Endothelial cell of umbilical vein (primary cell): Measurements from ENCODE around the gene CACNA2D3. TPM values are rescaled to one million over a fixed set of nuclear protein-coding genes. Genes with fewer than 3 reads are reported as not detected.

Source experiments
- BruUV-seq: library from RNA; stranded (reverse); fragments of 400-500 nt; replicated peaks from 2 replicates; lab custom pipeline; 2021; lab: Mats Ljungman, UMichigan
- CTCF ChIA-PET: fragments of 300-600, 350-600 bp; sonication (Branson Sonifier 250); formaldehyde crosslinking; loops from one replicate; lab custom pipeline; 2021; ENCODE audit warnings: antibody characterized with exemption, inconsistent platforms; lab: Charles Lee
- POLR2A ChIA-PET: fragments of 300-600, 350-600 bp; sonication (Branson Sonifier 250); formaldehyde crosslinking; loops from one replicate; lab custom pipeline; 2021; ENCODE audit warnings: antibody characterized with exemption, inconsistent platforms; lab: Charles Lee
- DNase-seq: peaks from one replicate; pipeline ENCODE4 v3.0.0-alpha.2; 2011; ENCODE audit warnings: low read depth, low spot score
- FAIRE-seq: peaks from 2 replicates; lab custom pipeline; 2011; peaks lifted over from hg19 to GRCh38; lab: Jason Lieb, UNC
- H2AFZ ChIP-seq: 2 replicates; pipeline ENCODE4 v1.6.0; 2012; ENCODE audit warnings: low read depth, low read length, control low read depth, inconsistent platforms
- H3K27ac ChIP-seq: 2 replicates; pipeline ENCODE4 v1.5.1; 2011; ENCODE audit warnings: low read depth, mild to moderate bottlenecking, control low read depth, low read length, moderate library complexity; ENCODE audit not compliant: insufficient read depth
- H3K27me3 ChIP-seq, 2 experiments: 2 replicates each; pipeline versions ENCODE4 v1.6.0 to v1.6.1; 2011; ENCODE audit warnings: low read length in 2 of 2, mixed read lengths in 1 of 2; ENCODE audit not compliant: control insufficient read depth in 2 of 2, insufficient read depth in 2 of 2
- H3K36me3 ChIP-seq, 2 experiments: 2 replicates in 1 of 2; 3 replicates in 1 of 2; pipeline ENCODE4 v1.5.1; 2011; ENCODE audit warnings: low read length in 2 of 2, mild to moderate bottlenecking in 1 of 2, moderate library complexity in 1 of 2; ENCODE audit not compliant: control insufficient read depth in 2 of 2, insufficient read depth in 2 of 2; ENCODE audit errors: extremely low read depth in 1 of 2
- H3K4me1 ChIP-seq: 3 replicates; pipeline ENCODE4 v1.5.1; 2011; ENCODE audit warnings: mild to moderate bottlenecking, low read length; ENCODE audit not compliant: control insufficient read depth, insufficient read depth; ENCODE audit errors: extremely low read depth
- H3K4me2 ChIP-seq: 2 replicates; pipeline ENCODE4 v1.6.1; 2011; ENCODE audit warnings: low read length, control low read depth, mixed read lengths; ENCODE audit not compliant: insufficient read depth
- H3K4me3 ChIP-seq, 3 experiments: fragments of 200-600 bp in 1 of 3; sonication (generic), shearing (Covaris generic) in 1 of 3; replicated peaks in 1 of 3; 2 replicates each; pipeline ENCODE4 v1.5.1; 2011 to 2016; ENCODE audit warnings: control low read depth in 3 of 3, low read length in 3 of 3, mild to moderate bottlenecking in 2 of 3, inconsistent platforms in 1 of 3, low read depth in 1 of 3, moderate library complexity in 1 of 3; ENCODE audit not compliant: insufficient read depth in 1 of 3
- H3K79me2 ChIP-seq: 2 replicates; pipeline ENCODE4 v1.6.0; 2012; ENCODE audit warnings: low read length, inconsistent platforms; ENCODE audit not compliant: control insufficient read depth, insufficient read depth
- H3K9ac ChIP-seq: replicated peaks from 2 replicates; pipeline ENCODE3; 2011; ENCODE audit warnings: low read length, control low read depth; ENCODE audit not compliant: insufficient read depth; ENCODE audit errors: extremely low read depth
- H3K9me1 ChIP-seq: replicated peaks from 3 replicates; pipeline ENCODE4 v1.6.0; 2011; ENCODE audit warnings: mild to moderate bottlenecking, low read length; ENCODE audit not compliant: control insufficient read depth, insufficient read depth; ENCODE audit errors: extremely low read depth
- H3K9me3 ChIP-seq: replicated peaks from 2 replicates; pipeline ENCODE4 v1.5.1; 2012; ENCODE audit warnings: low read length, inconsistent platforms; ENCODE audit not compliant: control insufficient read depth, insufficient read depth
- H4K20me1 ChIP-seq: replicated peaks from 2 replicates; pipeline ENCODE3; 2011; ENCODE audit warnings: mild to moderate bottlenecking, low read length; ENCODE audit not compliant: control insufficient read depth, insufficient read depth; ENCODE audit errors: extremely low read depth
- EZH2 ChIP-seq: IDR thresholded peaks from 2 replicates; pipeline ENCODE4 v1.6.1; 2012; ENCODE audit warnings: borderline replicate concordance, low read depth, mild to moderate bottlenecking, moderate library complexity, low read length, inconsistent platforms; ENCODE audit not compliant: severe bottlenecking
- FOS ChIP-seq: IDR thresholded peaks from 2 replicates; pipeline ENCODE4 v1.6.1; 2011; ENCODE audit warnings: mild to moderate bottlenecking, low read length, moderate library complexity, borderline replicate concordance; ENCODE audit not compliant: insufficient read depth
- GATA2 ChIP-seq: IDR thresholded peaks from 2 replicates; pipeline ENCODE4 v1.7.0; 2011; ENCODE audit warnings: low read depth, mild to moderate bottlenecking, moderate library complexity, mixed read lengths, low read length; ENCODE audit not compliant: insufficient read length, insufficient read depth
- JUN ChIP-seq: IDR thresholded peaks from 2 replicates; pipeline ENCODE4 v1.6.1; 2011; ENCODE audit warnings: borderline replicate concordance, low read depth; ENCODE audit not compliant: insufficient read length, insufficient read depth
- MYC ChIP-seq: IDR thresholded peaks from one replicate; pipeline ENCODE4 v1.6.1; 2011; ENCODE audit warnings: mild to moderate bottlenecking, low read depth, low read length
- POLR2A ChIP-seq: IDR thresholded peaks from 2 replicates; pipeline ENCODE4 v1.6.1; 2012; ENCODE audit warnings: low read depth, mild to moderate bottlenecking, control low read depth, low read length
- POLR2AphosphoS5 ChIP-seq: IDR thresholded peaks from 2 replicates; pipeline ENCODE4 v1.6.1; 2012; ENCODE audit warnings: low read depth, mild to moderate bottlenecking, control low read depth, low read length, moderate library complexity; ENCODE audit not compliant: insufficient read depth
- dilution Hi-C: fragments of 300-500 bp; cut with MboI; formaldehyde crosslinking; loops from one replicate; pipeline ENCODE4 v1.15.0; 2019; ENCODE audit warnings: low sequenced_read_pairs; ENCODE audit not compliant: extremely low pct_ligation_motif_present
- intact Hi-C: fragments of 100-400 bp; cut with micrococcal nuclease; formaldehyde crosslinking; loops from one replicate; pipeline ENCODE4 v1.10.0; 2022
- polyA plus RNA-seq, 4 experiments: library from polyadenylated mRNA; depleted of rRNA in 3 of 4; stranded (reverse) in 3 of 4; unstranded in 1 of 4; fragments of >200 nt; gene quantifications; 2 replicates each; pipeline versions ENCODE4 v1.2.1 to v1.2.3, GENCODE V29; 2011 to 2012; ENCODE audit warnings: missing spikeins in 1 of 4
- total RNA-seq: library from RNA; stranded (reverse); gene quantifications from 2 replicates; pipeline ENCODE4 v1.2.3, GENCODE V29; 2021
- TF ChIP-seq, protein P1 (sequence below), 2 donors: IDR thresholded peaks; 1 replicate in 1 of 2; 2 replicates in 1 of 2; pipeline ENCODE4 v1.5.1; 2011; ENCODE audit warnings: low read length in 2 of 2, mild to moderate bottlenecking in 2 of 2, moderate library complexity in 2 of 2, control low read depth in 1 of 2, inconsistent platforms in 1 of 2, low read depth in 1 of 2; ENCODE audit not compliant: insufficient read depth in 1 of 2; ENCODE audit errors: extremely low read depth in 1 of 2
- TF ChIP-seq, protein P2 (sequence below): IDR thresholded peaks from 2 replicates; pipeline ENCODE4 v1.6.1; 2011; ENCODE audit not compliant: insufficient read depth, insufficient read length

CACNA2D3 gene
- total and polyA plus RNA-seq, 2 donors (not counting 3 experiments of a cell fraction or from before 2014, with no cell fraction given), result not detected

DNA sequence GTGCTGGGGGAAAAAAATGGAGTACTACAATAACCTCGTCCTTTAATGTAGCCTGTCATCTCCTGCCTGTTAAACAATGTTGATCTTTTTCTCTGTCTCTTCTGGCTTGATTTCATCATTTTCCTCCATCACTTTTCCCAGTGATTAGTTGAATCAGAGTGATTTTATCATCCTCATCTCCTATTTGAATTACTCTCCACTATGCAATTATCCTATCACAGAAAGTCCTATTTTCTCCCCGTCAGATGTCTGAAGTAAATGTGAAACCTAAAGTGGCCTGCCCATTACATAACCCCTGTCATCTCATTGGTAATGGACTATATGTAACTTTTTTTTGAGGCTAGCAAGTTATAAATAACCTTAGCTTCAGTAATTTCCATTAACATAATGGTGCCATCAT lies 201.8 kb downstream of the CACNA2D3 start:
- H3K9me1 ChIP-seq, result no peaks in the 10 kb centered on the region
- dilution Hi-C loops, result no loop called here
- H3K4me2 ChIP-seq, result no peak overlapping the region
- H3K27ac ChIP-seq, result no peak overlapping the region
- H4K20me1 ChIP-seq, result no peaks in the 10 kb centered on the region
- no peaks in the 10 kb centered on the region for H3K4me1 ChIP-seq
- ChIA-PET CTCF (no interaction called here), POLR2A (no interaction called here)
- FAIRE-seq (no peak), DNase-seq (no peak)
- no peaks in the 10 kb centered on the region for H3K79me2 ChIP-seq
- no TSS peak for BruUV-seq
- H3K4me3 ChIP-seq, result no peak overlapping the region
- H3K9me3 ChIP-seq, result peaks cover 6% of the 10 kb centered on the region
- no peaks in the 10 kb centered on the region for H3K36me3 ChIP-seq
- no peaks in the 10 kb centered on the region for H3K27me3 ChIP-seq
- TF ChIP-seq JUN (no peak), GATA2 (no peak), POLR2A (no peak), FOS (no peak)
- intact Hi-C loops, result no loop called here
- H3K9ac ChIP-seq, result no peak overlapping the region
- H2AFZ ChIP-seq, result no peak overlapping the region

GRCh38 chr3:54326951-54327350 lies 204.6 kb downstream of the CACNA2D3 start:
- peaks cover 4% of the 10 kb centered on the region for H3K9me3 ChIP-seq
- TF ChIP-seq POLR2A (no peak), POLR2AphosphoS5 (no peak), FOS (no peak), MYC (no peak), GATA2 (no peak), JUN (no peak), EZH2 (no peak)
- TF ChIP-seq, protein P1, sequence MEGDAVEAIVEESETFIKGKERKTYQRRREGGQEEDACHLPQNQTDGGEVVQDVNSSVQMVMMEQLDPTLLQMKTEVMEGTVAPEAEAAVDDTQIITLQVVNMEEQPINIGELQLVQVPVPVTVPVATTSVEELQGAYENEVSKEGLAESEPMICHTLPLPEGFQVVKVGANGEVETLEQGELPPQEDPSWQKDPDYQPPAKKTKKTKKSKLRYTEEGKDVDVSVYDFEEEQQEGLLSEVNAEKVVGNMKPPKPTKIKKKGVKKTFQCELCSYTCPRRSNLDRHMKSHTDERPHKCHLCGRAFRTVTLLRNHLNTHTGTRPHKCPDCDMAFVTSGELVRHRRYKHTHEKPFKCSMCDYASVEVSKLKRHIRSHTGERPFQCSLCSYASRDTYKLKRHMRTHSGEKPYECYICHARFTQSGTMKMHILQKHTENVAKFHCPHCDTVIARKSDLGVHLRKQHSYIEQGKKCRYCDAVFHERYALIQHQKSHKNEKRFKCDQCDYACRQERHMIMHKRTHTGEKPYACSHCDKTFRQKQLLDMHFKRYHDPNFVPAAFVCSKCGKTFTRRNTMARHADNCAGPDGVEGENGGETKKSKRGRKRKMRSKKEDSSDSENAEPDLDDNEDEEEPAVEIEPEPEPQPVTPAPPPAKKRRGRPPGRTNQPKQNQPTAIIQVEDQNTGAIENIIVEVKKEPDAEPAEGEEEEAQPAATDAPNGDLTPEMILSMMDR (IDR thresholded peaks at IDR 0.05; ENCODE audit: extremely low read depth in 1 of 2, insufficient read depth in 1 of 2, low read depth in 1 of 2, low read length in 2 of 2), result no peak
- TF ChIP-seq, protein P2, sequence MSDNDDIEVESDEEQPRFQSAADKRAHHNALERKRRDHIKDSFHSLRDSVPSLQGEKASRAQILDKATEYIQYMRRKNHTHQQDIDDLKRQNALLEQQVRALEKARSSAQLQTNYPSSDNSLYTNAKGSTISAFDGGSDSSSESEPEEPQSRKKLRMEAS, result no peak
- no peaks in the 10 kb centered on the region for H4K20me1 ChIP-seq
- no peak overlapping the region for H3K4me2 ChIP-seq
- BruUV-seq, result no TSS peak
- intact Hi-C loops, result no loop called here
- H3K27ac ChIP-seq, result no peak overlapping the region
- no peaks in the 10 kb centered on the region for H3K4me1 ChIP-seq
- no peaks in the 10 kb centered on the region for H3K9me1 ChIP-seq
- H3K27me3 ChIP-seq, result no peaks in the 10 kb centered on the region
- no peak overlapping the region for H3K4me3 ChIP-seq
- no peaks in the 10 kb centered on the region for H3K79me2 ChIP-seq
- FAIRE-seq (no peak), DNase-seq (no peak)
- no peak overlapping the region for H3K9ac ChIP-seq
- no peak overlapping the region for H2AFZ ChIP-seq
- ChIA-PET POLR2A (no interaction called here), CTCF (no interaction called here)
- H3K36me3 ChIP-seq, result no peaks in the 10 kb centered on the region
- dilution Hi-C loops, result no loop called here
